ENCODE results near the gene TMEM69. TPM values are rescaled to one million over a fixed set of nuclear protein-coding genes. Genes with fewer than 3 reads are reported as not detected.

The TMEM69 gene, protein sequence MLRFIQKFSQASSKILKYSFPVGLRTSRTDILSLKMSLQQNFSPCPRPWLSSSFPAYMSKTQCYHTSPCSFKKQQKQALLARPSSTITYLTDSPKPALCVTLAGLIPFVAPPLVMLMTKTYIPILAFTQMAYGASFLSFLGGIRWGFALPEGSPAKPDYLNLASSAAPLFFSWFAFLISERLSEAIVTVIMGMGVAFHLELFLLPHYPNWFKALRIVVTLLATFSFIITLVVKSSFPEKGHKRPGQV
- 20.7 and 27.7 TPM in 2 replicates for total RNA-seq

DNA sequence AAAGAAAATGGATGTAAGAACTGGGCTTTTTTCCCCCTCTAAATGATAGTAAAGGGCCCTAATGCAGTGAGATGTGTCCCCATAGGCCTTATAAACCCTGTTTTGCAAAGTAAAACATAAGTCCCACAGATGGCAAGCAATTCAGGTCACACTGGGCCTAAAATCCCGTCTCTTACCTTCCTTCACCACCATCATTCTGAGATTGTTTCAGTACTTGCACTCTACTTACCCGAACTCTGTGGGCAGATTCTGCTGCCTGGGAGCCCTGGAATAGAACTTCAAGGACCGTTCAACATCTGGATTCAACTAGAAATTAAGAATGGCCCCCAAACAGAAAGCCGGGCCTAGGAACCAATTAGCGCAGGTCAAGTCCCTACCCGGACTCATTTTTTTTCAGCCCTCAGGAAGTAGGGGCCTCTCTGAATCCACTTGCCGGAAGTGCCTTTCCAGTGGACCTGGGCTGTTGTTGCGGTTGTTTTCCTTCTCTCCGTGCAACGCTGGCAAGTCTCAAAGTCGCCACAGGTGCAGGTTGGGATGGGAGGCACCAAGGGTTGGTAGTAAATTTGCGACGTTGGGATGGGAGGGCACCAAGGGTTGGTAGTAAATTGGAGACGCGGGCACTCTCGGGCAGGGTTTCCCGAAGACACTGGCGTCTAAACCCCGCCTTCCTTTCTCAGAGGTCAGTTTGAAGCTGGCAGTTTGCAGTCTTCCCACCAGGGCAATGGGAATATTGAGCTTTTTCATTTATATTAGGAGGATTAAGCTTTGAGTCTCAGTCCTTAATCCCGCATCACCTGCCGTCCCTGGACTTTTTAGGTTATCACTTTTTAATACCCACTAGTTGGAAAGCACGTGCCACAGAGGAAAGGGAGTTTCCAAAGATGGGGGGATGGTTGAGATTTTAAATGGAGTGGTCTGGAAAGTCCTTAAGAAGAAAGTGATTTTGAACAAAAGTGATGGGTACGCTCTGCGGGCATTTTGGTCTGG is at the start of gene TMEM69:
TSS of gene TMEM69 (plus strand) at position 428 of the 987 bp plus-strand sequence. CDS start 2,888 bp downstream, outside the sequence.

DNA sequence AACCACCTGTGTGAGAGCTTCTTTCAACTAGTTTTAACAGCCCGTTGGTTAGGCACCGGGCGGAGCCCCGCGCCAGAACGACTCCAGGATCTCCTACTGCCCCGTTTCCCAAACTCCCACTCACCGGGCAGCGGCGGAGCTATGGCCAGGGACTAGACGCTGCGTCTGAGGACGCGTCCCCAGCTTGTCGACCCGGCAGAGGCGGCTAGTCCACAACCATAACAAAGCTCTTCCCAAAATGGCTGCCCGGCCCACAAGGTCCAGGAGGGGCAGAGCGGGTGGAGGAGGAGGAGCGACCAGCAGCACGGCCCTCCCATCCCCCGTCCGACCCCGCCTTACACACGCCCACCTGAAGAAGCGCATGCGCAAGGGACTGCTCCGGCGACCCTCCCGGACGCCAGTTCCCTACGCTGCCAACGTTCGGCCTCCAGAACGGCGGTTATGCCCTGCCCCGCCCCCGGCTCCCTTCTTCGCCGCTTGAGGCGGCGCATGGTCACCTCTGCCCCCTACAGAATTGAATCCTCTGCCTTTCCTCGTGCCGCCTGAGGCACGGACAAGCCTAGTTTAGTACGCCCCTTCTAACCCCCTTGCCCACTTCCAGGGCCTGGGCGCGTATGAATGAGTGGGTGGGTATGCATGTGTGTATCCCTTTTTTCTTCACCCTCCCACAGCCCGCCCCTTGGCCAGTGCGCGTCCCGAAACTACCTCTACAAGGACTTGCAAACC is 1.5 kb upstream of the TMEM69 start, which contains the start of gene GPBP1L1:
TSS of gene GPBP1L1 (minus strand) at position 246 of the 726 bp plus-strand sequence. CDS start 27,446 bp downstream, outside the sequence.

Other genes with a start within 250 kb of the TMEM69 start
- 1.6 and 4.5 TPM in 2 replicates for gene TESK2, start 197.0 kb upstream of the TMEM69 start, total RNA-seq
- 1.1 and 1.8 TPM in 2 replicates for gene CCDC163, start 188.1 kb upstream of the TMEM69 start, total RNA-seq
- 3.4 and 4.1 TPM in 2 replicates for gene MMACHC, start 187.9 kb upstream of the TMEM69 start, total RNA-seq
- gene PRDX1, start 166.3 kb upstream of the TMEM69 start, total RNA-seq: 375 and 595 TPM in 2 replicates
- gene AKR1A1, start 137.4 kb upstream of the TMEM69 start, total RNA-seq: 79.7 and 124 TPM in 2 replicates
- 47.4 and 58.4 TPM in 2 replicates for gene NASP, start 104.1 kb upstream of the TMEM69 start, total RNA-seq
- gene CCDC17, start 64.1 kb upstream of the TMEM69 start, total RNA-seq: 0.26 and 3.1 TPM in 2 replicates
- gene GPBP1L1, start 1.6 kb upstream of the TMEM69 start, total RNA-seq: 56.8 and 65.2 TPM in 2 replicates
- 6.9 and 15.6 TPM in 2 replicates for gene IPP, start 62.5 kb downstream of the TMEM69 start, total RNA-seq
- gene MAST2, start 115.4 kb downstream of the TMEM69 start, total RNA-seq: 11.7 and 16.4 TPM in 2 replicates